ENCODE measurements around the gene ABCC10. TPM values are rescaled to one million over a fixed set of nuclear protein-coding genes. Genes with fewer than 3 reads are reported as not detected.
"Not testable (repeated sequence)": the region's sequence is repeated elsewhere in the genome, so short reads cannot be mapped to it uniquely, and the experiment has no call there.

The ABCC10 gene
- total RNA-seq, 2 experiments from 2014 or later: 38.8 to 39.8 TPM

- POLR2A ChIA-PET: no interaction called here
- Mint-ChIP-seq H3K36me3 (ENCODE audit: low read depth) (no peaks in the 10 kb centered on the region), H3K27ac (no peak overlapping the region), H3K27me3 (ENCODE audit: low read depth) (peaks cover 68% of the 10 kb centered on the region), H3K9me3 (ENCODE audit: insufficient read depth) (no peaks in the 10 kb centered on the region), H3K4me1 (ENCODE audit: low read depth) (peaks cover 24% of the 10 kb centered on the region), H3K4me3 (no peak overlapping the region)
- CTCF ChIA-PET: interaction anchor here (0.7 to 1.3 kb wide), 3 partner anchors 24 to 37 kb away, joined by 3 to 4 read pairs (median 3); partner anchors contain the start of gene ZNF318
- DNase-seq (no peak), ATAC-seq (no peak)
These were observed 33.7 kb upstream of the ABCC10 start for GRCh38 chr6:43393602-43394001.

GRCh38 chr6:43394982-43395381, 32.4 kb upstream of the ABCC10 start:
- DNase-seq: no peak
- Mint-ChIP-seq H3K4me3 (no peak overlapping the region), H3K36me3 (ENCODE audit: low read depth) (no peaks in the 10 kb centered on the region), H3K4me1 (ENCODE audit: low read depth) (peaks cover 24% of the 10 kb centered on the region), H3K27me3 (ENCODE audit: low read depth) (peaks cover 62% of the 10 kb centered on the region), H3K9me3 (ENCODE audit: insufficient read depth) (no peaks in the 10 kb centered on the region), H3K27ac (no peak overlapping the region)
- POLR2A ChIA-PET: no interaction called here
- ATAC-seq: no peak
- CTCF ChIA-PET: interaction anchor here (1.3 to 4.6 kb wide), 2 partner anchors 39 to 87 kb away, joined by 4 to 28 read pairs; partner anchors contain the start of gene CRIP3

DNA sequence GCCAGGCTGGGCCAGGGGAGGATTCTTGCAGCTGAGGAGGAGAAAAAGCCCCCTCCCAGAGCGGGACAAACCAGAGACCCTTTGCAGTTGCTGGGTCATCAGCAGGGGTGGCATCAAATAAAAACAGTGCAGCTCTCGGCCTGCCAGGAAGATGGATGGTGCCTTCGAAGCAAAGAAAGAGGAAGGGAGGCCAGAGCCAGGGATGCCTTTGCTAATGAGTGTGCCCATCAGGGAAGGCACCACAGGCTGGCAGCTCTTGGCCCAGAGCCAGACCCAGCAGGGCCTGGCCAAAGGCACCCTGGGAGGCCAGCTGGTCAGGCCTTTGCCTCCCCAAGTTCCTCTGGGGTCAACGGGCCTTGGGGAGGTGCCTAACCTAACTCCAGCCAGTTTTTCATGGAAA, 31.6 kb upstream of the ABCC10 start:
- H3K4me3 Mint-ChIP-seq: no peak overlapping the region
- no peaks in the 10 kb centered on the region for H3K9me3 Mint-ChIP-seq (ENCODE audit: insufficient read depth)
- peaks cover 62% of the 10 kb centered on the region for H3K27me3 Mint-ChIP-seq (ENCODE audit: low read depth)
- no peak overlapping the region for H3K27ac Mint-ChIP-seq
- POLR2A ChIA-PET: no interaction called here
- ATAC-seq: no peak
- DNase-seq: no peak
- no peaks in the 10 kb centered on the region for H3K36me3 Mint-ChIP-seq (ENCODE audit: low read depth)
- CTCF ChIA-PET: interaction anchor here (1.1 to 4.6 kb wide), 2 partner anchors 88 to 167 kb away, joined by 3 to 28 read pairs; partner anchors contain the start of genes CRIP3 and DNPH1
- H3K4me1 Mint-ChIP-seq (ENCODE audit: low read depth): peaks cover 16% of the 10 kb centered on the region

GRCh38 chr6:43396408-43397149, 30.8 kb upstream of the ABCC10 start:
- ChIA-PET POLR2A (no interaction called here), CTCF (interaction anchor here (1.1 to 4.6 kb wide), 4 partner anchors 36 to 167 kb away, joined by 3 to 28 read pairs (median 6); partner anchors contain the start of genes CRIP3 and DNPH1)
- DNase-seq: no peak

GRCh38 chr6:43399932-43400487, 27.3 kb upstream of the ABCC10 start:
- POLR2A ChIA-PET: no interaction called here
- H3K4me1 Mint-ChIP-seq (ENCODE audit: low read depth): peaks cover 3% of the 10 kb centered on the region

More at GRCh38 chr6:43396408-43397149, 30.8 kb upstream of the ABCC10 start:
- H3K36me3 Mint-ChIP-seq (ENCODE audit: low read depth): no peaks in the 10 kb centered on the region
- no peak overlapping the region for H3K4me3 Mint-ChIP-seq
- peaks cover 8% of the 10 kb centered on the region for H3K4me1 Mint-ChIP-seq (ENCODE audit: low read depth)
- H3K27me3 Mint-ChIP-seq (ENCODE audit: low read depth): peaks cover 56% of the 10 kb centered on the region
- ATAC-seq: no peak
- no peak overlapping the region for H3K27ac Mint-ChIP-seq
- H3K9me3 Mint-ChIP-seq (ENCODE audit: insufficient read depth): no peaks in the 10 kb centered on the region

GRCh38 chr6:43401730-43402129, 25.6 kb upstream of the ABCC10 start:
- H3K27ac Mint-ChIP-seq: no peak overlapping the region
- peaks cover 3% of the 10 kb centered on the region for H3K4me1 Mint-ChIP-seq (ENCODE audit: low read depth)
- CTCF ChIA-PET: interaction anchor here (1.0 to 1.5 kb wide), 3 partner anchors 25 to 105 kb away, joined by 3 read pairs; partner anchors contain the start of gene ABCC10
- peaks cover 41% of the 10 kb centered on the region for H3K27me3 Mint-ChIP-seq (ENCODE audit: low read depth)
- POLR2A ChIA-PET: no interaction called here
- ATAC-seq: no peak
- H3K36me3 Mint-ChIP-seq (ENCODE audit: low read depth): no peaks in the 10 kb centered on the region
- H3K9me3 Mint-ChIP-seq (ENCODE audit: insufficient read depth): no peaks in the 10 kb centered on the region
- no peak overlapping the region for H3K4me3 Mint-ChIP-seq
- DNase-seq: no peak

More at GRCh38 chr6:43399932-43400487, 27.3 kb upstream of the ABCC10 start:
- ATAC-seq (no peak), DNase-seq (no peak)
- CTCF ChIA-PET: no interaction called here
- no peaks in the 10 kb centered on the region for H3K36me3 Mint-ChIP-seq (ENCODE audit: low read depth)
- peaks cover 42% of the 10 kb centered on the region for H3K27me3 Mint-ChIP-seq (ENCODE audit: low read depth)
- no peak overlapping the region for H3K4me3 Mint-ChIP-seq
- H3K9me3 Mint-ChIP-seq (ENCODE audit: insufficient read depth): no peaks in the 10 kb centered on the region
- no peak overlapping the region for H3K27ac Mint-ChIP-seq

- Mint-ChIP-seq H3K27ac (no peak overlapping the region), H3K27me3 (ENCODE audit: low read depth) (peaks cover 44% of the 10 kb centered on the region), H3K36me3 (ENCODE audit: low read depth) (no peaks in the 10 kb centered on the region), H3K4me3 (no peak overlapping the region), H3K9me3 (ENCODE audit: insufficient read depth) (no peaks in the 10 kb centered on the region), H3K4me1 (ENCODE audit: low read depth) (peaks cover 1% of the 10 kb centered on the region)
- POLR2A ChIA-PET: no interaction called here
- DNase-seq: no peak
- no peak for ATAC-seq
- CTCF ChIA-PET: interaction anchor here (1.0 kb wide), 1 partner anchor 44 kb away, joined by 3 read pairs; no protein-coding TSS in a partner anchor
These were observed 24.5 kb upstream of the ABCC10 start for GRCh38 chr6:43402820-43403219.

DNA sequence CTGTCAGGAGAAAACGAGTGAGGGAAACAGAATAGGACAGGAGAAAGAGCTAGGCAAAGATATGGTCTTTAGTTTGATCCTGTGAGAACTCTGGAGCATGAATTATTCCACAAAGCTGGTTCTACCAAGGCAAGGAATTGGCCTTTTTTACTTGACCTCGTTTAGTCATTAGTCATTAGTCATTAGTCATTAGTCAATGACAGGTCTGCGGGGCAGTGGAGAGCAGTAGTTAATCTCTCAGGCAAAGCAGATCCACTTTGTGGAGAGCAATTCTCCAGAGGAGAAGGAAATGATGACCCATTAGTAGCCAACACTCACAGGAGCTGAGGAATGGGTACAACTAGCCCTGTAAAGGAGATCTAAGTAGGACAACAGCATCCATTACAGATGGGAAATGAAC, 22.0 kb upstream of the ABCC10 start:
- POLR2A ChIA-PET: interaction anchor here (0.5 kb wide), 1 partner anchor 56 kb away, joined by 3 read pairs; no protein-coding TSS in a partner anchor
- H3K27me3 Mint-ChIP-seq (ENCODE audit: low read depth): peaks cover 32% of the 10 kb centered on the region
- no peaks in the 10 kb centered on the region for H3K4me1 Mint-ChIP-seq (ENCODE audit: low read depth)
- DNase-seq: no peak
- no peak overlapping the region for H3K4me3 Mint-ChIP-seq
- ATAC-seq: no peak
- CTCF ChIA-PET: no interaction called here
- no peaks in the 10 kb centered on the region for H3K36me3 Mint-ChIP-seq (ENCODE audit: low read depth)
- no peak overlapping the region for H3K27ac Mint-ChIP-seq
- H3K9me3 Mint-ChIP-seq (ENCODE audit: insufficient read depth): no peaks in the 10 kb centered on the region

GRCh38 chr6:43407296-43407695, 20.0 kb upstream of the ABCC10 start:
- Mint-ChIP-seq H3K4me3 (no peak overlapping the region), H3K27me3 (ENCODE audit: low read depth) (peaks cover 31% of the 10 kb centered on the region), H3K9me3 (ENCODE audit: insufficient read depth) (no peaks in the 10 kb centered on the region), H3K27ac (no peak overlapping the region), H3K36me3 (ENCODE audit: low read depth) (no peaks in the 10 kb centered on the region), H3K4me1 (ENCODE audit: low read depth) (no peaks in the 10 kb centered on the region)
- ChIA-PET POLR2A (no interaction called here), CTCF (no interaction called here)
- no peak for DNase-seq
- no peak for ATAC-seq

DNA sequence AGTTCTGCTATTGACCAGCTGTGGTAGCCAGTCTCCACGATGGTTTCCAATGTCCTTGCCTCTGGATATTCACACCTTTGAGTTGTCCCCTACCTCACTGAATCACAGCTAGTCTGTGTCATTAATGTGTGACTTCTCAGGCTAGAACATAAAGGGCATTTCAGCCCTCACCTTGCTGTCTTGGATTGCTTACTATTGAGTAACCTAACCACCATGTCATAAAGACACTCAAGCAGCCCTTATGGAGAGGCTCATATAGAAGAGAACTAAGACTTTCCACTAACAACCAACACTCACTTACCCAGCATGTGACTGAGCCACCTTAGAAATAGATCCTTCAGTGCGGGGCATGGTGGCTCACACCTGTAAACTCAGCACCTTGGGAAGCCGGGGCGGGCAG, 19.1 kb upstream of the ABCC10 start:
- Mint-ChIP-seq H3K9me3 (ENCODE audit: insufficient read depth) (no peaks in the 10 kb centered on the region), H3K27ac (no peak overlapping the region), H3K4me3 (no peak overlapping the region), H3K36me3 (ENCODE audit: low read depth) (no peaks in the 10 kb centered on the region), H3K27me3 (ENCODE audit: low read depth) (peaks cover 25% of the 10 kb centered on the region), H3K4me1 (ENCODE audit: low read depth) (no peaks in the 10 kb centered on the region)
- DNase-seq (no peak), ATAC-seq (no peak)
- POLR2A ChIA-PET: no interaction called here
- CTCF ChIA-PET: no interaction called here

DNA sequence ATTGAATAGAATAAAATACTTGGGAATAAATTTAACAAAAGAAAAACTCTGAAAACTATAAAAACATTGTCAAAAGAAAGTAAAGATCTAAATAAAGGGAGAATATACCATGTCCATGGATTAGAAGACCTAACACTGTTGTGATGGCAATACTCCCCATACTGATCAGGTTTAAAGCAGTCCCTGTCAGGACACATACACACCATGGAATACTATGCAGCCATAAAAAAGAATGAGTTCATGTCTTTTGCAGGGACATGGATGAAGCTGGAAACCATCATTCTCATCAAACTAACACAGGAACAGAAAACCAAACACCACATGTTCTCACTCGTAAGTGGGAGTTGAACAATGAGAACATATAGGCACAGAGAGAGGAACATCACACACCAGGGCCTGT, 16.6 kb upstream of the ABCC10 start:
- H3K4me1 Mint-ChIP-seq (ENCODE audit: low read depth); H3K4me3 Mint-ChIP-seq; H3K27ac Mint-ChIP-seq; ATAC-seq; H3K36me3 Mint-ChIP-seq (ENCODE audit: low read depth); DNase-seq; H3K9me3 Mint-ChIP-seq (ENCODE audit: insufficient read depth); POLR2A ChIA-PET: not testable (repeated sequence)
- H3K27me3 Mint-ChIP-seq (ENCODE audit: low read depth): peaks cover 16% of the 10 kb centered on the region
- CTCF ChIA-PET: interaction anchor here (1.6 kb wide), 1 partner anchor 12 kb away, joined by 5 read pairs; no protein-coding TSS in a partner anchor

DNA sequence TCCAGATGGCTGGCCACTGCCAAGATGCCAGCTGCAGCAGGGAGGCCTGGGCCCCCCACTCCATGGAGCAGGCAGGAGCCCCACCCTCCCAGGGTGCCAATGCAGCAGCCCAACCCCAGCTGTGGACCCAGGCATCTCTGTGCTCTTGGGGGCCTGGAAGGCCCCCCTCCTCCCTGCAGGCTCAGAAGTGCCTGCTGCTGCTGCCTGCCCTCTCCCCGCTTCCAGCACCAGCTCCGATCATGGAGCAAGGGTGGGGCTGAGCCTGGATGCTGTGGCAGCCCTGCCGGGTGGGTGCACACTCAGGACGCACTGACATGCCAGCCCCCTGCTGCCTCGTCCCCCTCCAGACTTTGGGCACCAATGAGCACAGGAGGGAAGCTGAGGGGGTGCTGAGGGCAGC, 14.8 kb upstream of the ABCC10 start:
- H3K36me3 Mint-ChIP-seq (ENCODE audit: low read depth): no peaks in the 10 kb centered on the region
- CTCF ChIA-PET: no interaction called here

More for the DNA sequence above, 14.8 kb upstream of the ABCC10 start:
- Mint-ChIP-seq H3K4me3 (no peak overlapping the region), H3K27me3 (ENCODE audit: low read depth) (peaks cover 15% of the 10 kb centered on the region), H3K4me1 (ENCODE audit: low read depth) (no peaks in the 10 kb centered on the region), H3K27ac (no peak overlapping the region), H3K9me3 (ENCODE audit: insufficient read depth) (no peaks in the 10 kb centered on the region)
- DNase-seq (no peak), ATAC-seq (no peak)
- POLR2A ChIA-PET: no interaction called here

Measured in activated CD8-positive, alpha-beta T cell treated with anti-CD3 and anti-CD28 coated beads, Interleukin-2, amount 10 ng/mL, durations not matched to agents 7 days and 5 days (primary cell).